ENCODE data around the gene SAV1. TPM values are rescaled to one million over a fixed set of nuclear protein-coding genes. Genes with fewer than 3 reads are reported as not detected.
"Not testable (repeated sequence)": the region's sequence is repeated elsewhere in the genome, so short reads cannot be mapped to it uniquely, and the experiment has no call there.

SAV1 gene
- total RNA-seq, 2 donors from 2014 or later = 35.6 to 47.9 TPM

DNA sequence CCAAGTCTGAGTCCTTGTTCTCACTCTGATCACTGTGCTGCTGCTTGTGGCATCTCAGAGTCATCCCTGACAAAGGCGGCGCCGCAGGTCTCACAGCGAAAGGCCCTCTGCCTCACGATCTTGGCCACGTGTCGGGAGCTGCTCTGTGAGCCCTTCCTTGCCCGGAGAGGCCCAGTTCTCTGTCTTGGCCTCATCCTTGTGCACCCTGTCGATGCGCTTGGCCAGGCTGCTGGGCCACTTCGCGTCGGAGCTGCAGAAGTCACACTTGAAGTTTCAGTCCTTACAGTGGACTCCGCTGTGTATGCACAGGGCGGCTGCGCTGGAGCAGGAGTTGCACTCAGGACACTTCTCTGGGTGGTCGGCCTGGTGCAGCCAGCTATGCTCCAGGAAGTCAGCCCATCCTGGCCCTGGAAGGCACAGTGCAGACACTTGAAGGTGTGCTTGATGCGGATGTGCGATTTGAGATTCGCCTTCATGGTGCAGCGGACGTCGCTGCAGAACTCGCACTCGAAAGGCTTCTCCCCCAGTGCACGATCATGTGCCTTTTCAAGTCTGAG, 36.4 kb upstream of the SAV1 start:
- ATAC-seq (ENCODE audit: insufficient number of reproducible peaks, low FRiP score, low read depth) = no peak
- no peak overlapping the region for H3K4me3 ChIP-seq
- H3K27me3 ChIP-seq (replicated peaks; ENCODE audit: insufficient read depth) = no peaks in the 10 kb centered on the region
- H3K4me1 ChIP-seq (ENCODE audit: control insufficient read depth in 1 of 2, low read depth in 2 of 2) = no peaks in the 10 kb centered on the region
- DNase-seq (ENCODE audit: low spot score) = no peak
- TF ChIP-seq, protein P1, sequence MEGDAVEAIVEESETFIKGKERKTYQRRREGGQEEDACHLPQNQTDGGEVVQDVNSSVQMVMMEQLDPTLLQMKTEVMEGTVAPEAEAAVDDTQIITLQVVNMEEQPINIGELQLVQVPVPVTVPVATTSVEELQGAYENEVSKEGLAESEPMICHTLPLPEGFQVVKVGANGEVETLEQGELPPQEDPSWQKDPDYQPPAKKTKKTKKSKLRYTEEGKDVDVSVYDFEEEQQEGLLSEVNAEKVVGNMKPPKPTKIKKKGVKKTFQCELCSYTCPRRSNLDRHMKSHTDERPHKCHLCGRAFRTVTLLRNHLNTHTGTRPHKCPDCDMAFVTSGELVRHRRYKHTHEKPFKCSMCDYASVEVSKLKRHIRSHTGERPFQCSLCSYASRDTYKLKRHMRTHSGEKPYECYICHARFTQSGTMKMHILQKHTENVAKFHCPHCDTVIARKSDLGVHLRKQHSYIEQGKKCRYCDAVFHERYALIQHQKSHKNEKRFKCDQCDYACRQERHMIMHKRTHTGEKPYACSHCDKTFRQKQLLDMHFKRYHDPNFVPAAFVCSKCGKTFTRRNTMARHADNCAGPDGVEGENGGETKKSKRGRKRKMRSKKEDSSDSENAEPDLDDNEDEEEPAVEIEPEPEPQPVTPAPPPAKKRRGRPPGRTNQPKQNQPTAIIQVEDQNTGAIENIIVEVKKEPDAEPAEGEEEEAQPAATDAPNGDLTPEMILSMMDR (IDR thresholded peaks at IDR 0.05) = no peak
- no peaks in the 10 kb centered on the region for H3K36me3 ChIP-seq
- H3K9me3 ChIP-seq = no peaks in the 10 kb centered on the region
- no peak overlapping the region for H3K27ac ChIP-seq

DNA sequence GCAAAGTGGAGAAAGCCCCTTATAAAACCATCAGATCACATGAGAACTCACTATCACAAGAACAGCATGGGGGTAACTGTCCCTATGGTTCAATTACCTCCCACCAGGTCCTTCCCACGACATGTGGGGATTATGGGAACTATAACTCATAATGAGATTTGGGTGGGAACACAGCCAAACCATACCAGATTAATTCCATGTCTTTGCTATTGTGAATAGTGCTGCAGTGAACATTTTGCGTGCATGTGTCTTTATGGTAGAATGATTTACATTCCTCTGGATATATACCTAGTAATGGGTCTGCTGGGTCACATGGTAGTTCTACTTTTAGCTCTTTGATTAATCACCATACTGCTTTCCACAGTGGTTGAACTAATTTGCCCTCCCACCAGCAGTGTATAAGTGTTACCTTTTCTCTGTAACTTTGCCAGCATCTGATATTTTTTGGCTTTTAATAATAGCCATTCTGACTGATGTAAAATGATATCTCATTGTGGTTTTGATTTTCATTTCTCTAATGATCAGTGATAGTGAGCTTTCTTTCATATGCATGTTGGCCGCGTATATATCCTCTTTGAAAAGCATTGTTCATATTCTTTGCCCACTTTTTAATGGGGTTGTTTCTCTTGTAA, 29.7 kb upstream of the SAV1 start:
- Histone ChIP-seq H3K9me3 (no peaks in the 10 kb centered on the region), H3K27ac (no peak overlapping the region), H3K27me3 (replicated peaks; ENCODE audit: insufficient read depth) (no peaks in the 10 kb centered on the region), H3K36me3 (no peaks in the 10 kb centered on the region), H3K4me3 (no peak overlapping the region), H3K4me1 (ENCODE audit: control insufficient read depth in 1 of 2, low read depth in 2 of 2) (no peaks in the 10 kb centered on the region)
- DNase-seq (ENCODE audit: low spot score) (no peak), ATAC-seq (ENCODE audit: insufficient number of reproducible peaks, low FRiP score, low read depth) (no peak)
- TF ChIP-seq, protein P1 (IDR thresholded peaks at IDR 0.05) = no peak

GRCh38 chr14:50694260-50694659, 26.2 kb upstream of the SAV1 start:
- not testable (repeated sequence) for H3K4me3 ChIP-seq; H3K9me3 ChIP-seq; H3K27ac ChIP-seq; H3K4me1 ChIP-seq (ENCODE audit: control insufficient read depth in 1 of 2, low read depth in 2 of 2); ATAC-seq (ENCODE audit: insufficient number of reproducible peaks, low FRiP score, low read depth); H3K27me3 ChIP-seq (replicated peaks; ENCODE audit: insufficient read depth); H3K36me3 ChIP-seq; DNase-seq (ENCODE audit: low spot score)

GRCh38 chr14:50688875-50689274, 20.8 kb upstream of the SAV1 start:
- Histone ChIP-seq H3K4me3 (no peak overlapping the region), H3K27me3 (replicated peaks; ENCODE audit: insufficient read depth) (no peaks in the 10 kb centered on the region), H3K4me1 (ENCODE audit: control insufficient read depth in 1 of 2, low read depth in 2 of 2) (no peaks in the 10 kb centered on the region), H3K27ac (no peak overlapping the region), H3K9me3 (peaks cover 5% of the 10 kb centered on the region), H3K36me3 (no peaks in the 10 kb centered on the region)
- TF ChIP-seq, protein P1 (IDR thresholded peaks at IDR 0.05) = no peak
- DNase-seq (ENCODE audit: low spot score) = no peak
- ATAC-seq (ENCODE audit: insufficient number of reproducible peaks, low FRiP score, low read depth) = no peak

GRCh38 chr14:50679674-50680073, 11.6 kb upstream of the SAV1 start:
- Histone ChIP-seq H3K4me3 (no peak overlapping the region), H3K36me3 (no peaks in the 10 kb centered on the region), H3K9me3 (no peaks in the 10 kb centered on the region), H3K27me3 (replicated peaks; ENCODE audit: insufficient read depth) (no peaks in the 10 kb centered on the region), H3K27ac (no peak overlapping the region), H3K4me1 (ENCODE audit: control insufficient read depth in 1 of 2, low read depth in 2 of 2) (peaks cover 9 to 15% of the 10 kb centered on the region in 2 donors)
- ATAC-seq (ENCODE audit: insufficient number of reproducible peaks, low FRiP score, low read depth) (no peak), DNase-seq (ENCODE audit: low spot score) (no peak)
- TF ChIP-seq, protein P1 (IDR thresholded peaks at IDR 0.05) = no peak

DNA sequence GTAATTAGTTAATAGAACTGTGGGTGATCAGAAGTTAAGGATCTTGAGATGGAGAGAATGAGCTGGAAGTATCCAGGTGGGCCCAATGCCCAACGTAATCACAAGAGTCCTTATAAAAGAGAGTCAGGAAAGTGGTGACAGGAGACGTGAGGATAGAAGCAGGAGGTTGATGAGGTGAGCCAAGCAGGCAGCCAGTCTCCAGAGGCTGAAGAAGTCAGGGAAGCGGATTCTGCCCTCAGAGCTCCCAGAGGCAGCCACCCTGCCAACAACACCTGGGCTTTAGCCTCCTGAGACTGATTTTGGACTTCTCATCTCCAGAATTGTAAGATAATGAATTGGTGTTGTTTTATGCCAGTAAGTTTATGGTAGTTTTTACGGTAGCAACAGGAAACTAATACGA, 10.1 kb upstream of the SAV1 start:
- peaks cover 9 to 15% of the 10 kb centered on the region in 2 donors for H3K4me1 ChIP-seq (ENCODE audit: control insufficient read depth in 1 of 2, low read depth in 2 of 2)
- no peak for DNase-seq (ENCODE audit: low spot score)
- TF ChIP-seq, protein P1 (IDR thresholded peaks at IDR 0.05) = no peak
- H3K9me3 ChIP-seq = no peaks in the 10 kb centered on the region
- H3K27me3 ChIP-seq (replicated peaks; ENCODE audit: insufficient read depth) = no peaks in the 10 kb centered on the region
- no peak overlapping the region for H3K4me3 ChIP-seq
- ATAC-seq (ENCODE audit: insufficient number of reproducible peaks, low FRiP score, low read depth) = no peak
- no peaks in the 10 kb centered on the region for H3K36me3 ChIP-seq
- no peak overlapping the region for H3K27ac ChIP-seq

Measured in thoracic aorta (tissue), 2 donors.